GM12874 (cell line): ENCODE results near the gene FMN1.

ENCODE experiments used
- CTCF ChIP-seq: IDR thresholded peaks from 2 replicates; pipeline ENCODE4 v1.5.1; 2011; ENCODE audit warnings: low read depth, mild to moderate bottlenecking, control low read depth, low read length, moderate library complexity; ENCODE audit not compliant: insufficient read depth

Gene FMN1

GRCh38 chr15:33198541-33198940, 4.0 kb upstream of the FMN1 start:
- TF ChIP-seq CTCF = no peak

DNA sequence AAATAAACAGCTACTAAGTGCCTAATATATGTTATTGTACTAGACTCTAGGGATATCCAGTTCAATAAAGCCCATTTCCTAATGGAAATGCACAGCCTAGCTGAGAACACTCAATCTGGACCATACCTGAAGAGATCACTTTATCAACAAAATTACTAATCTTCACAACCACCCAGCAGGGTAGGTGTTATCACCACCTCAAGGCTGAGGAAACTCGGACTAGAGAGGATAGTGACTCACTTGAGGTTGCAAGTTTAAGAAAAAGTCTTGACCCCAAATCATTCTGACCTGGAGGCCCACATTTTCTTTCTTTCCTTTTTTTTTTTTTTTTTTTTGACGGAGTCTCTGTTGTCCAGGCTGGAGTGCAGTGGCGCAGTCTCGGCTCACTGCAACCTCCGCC, 3.1 kb upstream of the FMN1 start:
- no peak for TF ChIP-seq CTCF

DNA sequence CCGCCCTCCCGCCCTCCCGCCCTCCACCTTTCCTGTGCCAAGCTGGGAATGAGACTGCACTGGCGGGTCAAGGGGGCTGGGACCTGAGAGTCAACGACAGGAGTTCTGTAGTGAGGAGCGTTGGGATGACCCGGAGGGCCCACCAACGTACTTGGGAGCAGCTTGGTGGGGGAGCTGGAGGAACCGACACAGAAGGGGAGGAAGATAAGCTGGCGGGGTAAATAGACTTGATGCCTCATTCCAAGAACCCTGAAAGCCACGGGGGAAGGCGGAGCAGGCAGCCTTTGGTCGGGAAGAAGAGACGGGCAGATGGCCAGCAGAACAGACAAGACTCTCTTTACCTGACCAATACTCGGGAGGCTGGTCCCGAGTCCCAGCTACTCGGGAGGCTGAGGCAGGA, 277 bp downstream of the FMN1 start:
- no peak for TF ChIP-seq CTCF

GRCh38 chr15:33191591-33191990, 2.9 kb downstream of the FMN1 start:
- TF ChIP-seq CTCF = no peak

- no peak for TF ChIP-seq CTCF
Observed at GRCh38 chr15:33190539-33190938, 4.0 kb downstream of the FMN1 start.

- no peak for TF ChIP-seq CTCF
Observed at GRCh38 chr15:33188641-33189257, 5.8 kb downstream of the FMN1 start.

GRCh38 chr15:33188159-33188558, 6.4 kb downstream of the FMN1 start:
- no peak for TF ChIP-seq CTCF

DNA sequence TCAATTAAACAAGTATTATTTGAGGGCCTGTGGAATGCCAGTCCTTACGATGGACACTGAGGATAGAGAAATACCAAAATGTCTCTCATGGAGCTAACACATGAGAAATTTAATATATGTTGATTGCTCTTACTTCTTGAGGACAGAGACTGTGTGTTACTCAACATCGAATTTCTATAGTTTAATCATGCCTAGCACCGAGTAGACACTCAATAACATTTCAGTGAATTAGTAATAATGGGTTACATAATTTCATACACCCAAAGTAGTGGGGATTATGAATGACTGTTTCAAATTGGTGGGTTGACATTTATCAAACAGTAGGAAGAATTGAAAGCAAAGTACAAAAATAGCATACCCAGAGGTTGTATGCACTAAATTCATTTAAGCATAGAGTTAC, 11.2 kb downstream of the FMN1 start:
- TF ChIP-seq CTCF = no peak
